Midbrain (tissue), 1 donor: ENCODE measurements around the gene PPP4C.
"Not testable (repeated sequence)": the region's sequence is repeated elsewhere in the genome, so short reads cannot be mapped to it uniquely, and the experiment has no call there.

ENCODE experiments used
- DNase-seq: peaks from one replicate; lab custom pipeline; 2025; lab: John Stamatoyannopoulos, UW

Gene PPP4C

DNA sequence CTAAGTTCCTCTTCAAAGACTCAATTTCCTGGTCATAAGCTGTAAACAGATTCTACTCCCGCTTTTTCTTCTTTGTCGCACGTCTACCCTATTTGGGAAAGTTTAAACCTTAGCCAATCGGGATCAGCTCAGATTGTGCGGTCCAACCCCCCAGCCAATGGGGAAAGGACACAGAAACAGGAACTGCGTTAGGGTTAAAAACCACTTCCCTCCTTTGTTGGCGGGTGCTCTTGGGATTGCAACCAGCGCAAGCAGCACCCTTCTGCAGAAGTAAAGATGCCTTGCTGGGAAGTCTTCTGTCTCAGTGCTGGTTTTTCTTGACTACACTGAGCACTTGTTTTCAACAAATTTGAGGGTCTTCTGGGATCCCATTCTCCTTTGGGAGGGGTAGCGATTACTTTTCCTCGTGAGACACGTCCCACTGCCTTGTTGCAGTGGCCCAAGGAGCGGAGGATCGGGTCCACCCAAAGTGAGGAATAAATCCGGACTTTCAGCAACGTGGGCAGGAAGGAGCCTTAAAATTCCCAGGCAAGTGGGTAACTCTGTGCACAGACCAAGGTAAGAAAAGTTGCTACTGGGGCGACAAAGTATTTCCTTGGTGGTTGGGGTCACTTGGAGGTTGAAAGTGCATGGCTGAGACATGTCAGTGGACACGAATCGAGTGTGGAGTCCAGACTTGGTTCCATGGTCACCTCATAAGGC, 21.2 kb downstream of the PPP4C start:
- no peak for DNase-seq

DNA sequence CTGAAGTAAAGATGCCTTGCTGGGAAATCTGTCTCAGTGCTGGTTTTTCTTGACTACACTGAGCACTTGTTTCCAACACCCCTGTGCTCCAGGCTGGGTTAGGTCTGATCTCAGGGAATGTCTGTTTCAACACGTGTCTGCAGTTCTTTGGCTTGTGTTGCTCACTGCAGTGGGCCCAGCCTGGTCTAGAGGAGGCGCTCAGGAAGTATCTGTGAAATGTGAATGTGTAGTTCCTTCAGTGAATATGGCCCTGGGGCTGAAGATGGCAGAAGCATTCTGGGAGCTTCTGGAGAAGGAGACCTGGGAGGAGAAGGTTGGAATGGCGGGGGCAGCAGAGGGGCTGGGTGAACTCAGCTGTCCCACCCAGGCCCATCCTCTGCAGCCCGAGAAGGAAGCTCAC, 28.3 kb downstream of the PPP4C start:
- DNase-seq = no peak

DNA sequence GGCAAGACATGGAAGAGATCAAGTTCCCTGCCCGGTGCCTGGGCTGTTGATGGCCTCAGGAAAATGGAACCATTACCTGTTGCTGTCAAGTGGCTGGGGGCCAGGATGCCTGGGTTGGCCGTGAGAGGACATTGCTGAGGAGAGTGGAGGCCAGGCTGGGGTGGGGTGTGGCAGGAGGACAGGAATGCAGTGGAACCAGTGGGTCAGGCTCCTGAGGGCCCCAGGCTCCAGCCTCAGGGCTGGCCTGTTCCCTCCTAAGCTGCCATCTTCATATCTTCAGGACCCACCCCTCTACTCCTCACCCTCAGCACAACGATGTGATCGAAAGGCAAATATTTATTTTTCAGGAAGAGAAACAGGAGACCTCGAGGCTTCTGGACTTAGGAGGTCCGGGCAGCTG, 28.7 kb downstream of the PPP4C start:
- DNase-seq = no peak

DNA sequence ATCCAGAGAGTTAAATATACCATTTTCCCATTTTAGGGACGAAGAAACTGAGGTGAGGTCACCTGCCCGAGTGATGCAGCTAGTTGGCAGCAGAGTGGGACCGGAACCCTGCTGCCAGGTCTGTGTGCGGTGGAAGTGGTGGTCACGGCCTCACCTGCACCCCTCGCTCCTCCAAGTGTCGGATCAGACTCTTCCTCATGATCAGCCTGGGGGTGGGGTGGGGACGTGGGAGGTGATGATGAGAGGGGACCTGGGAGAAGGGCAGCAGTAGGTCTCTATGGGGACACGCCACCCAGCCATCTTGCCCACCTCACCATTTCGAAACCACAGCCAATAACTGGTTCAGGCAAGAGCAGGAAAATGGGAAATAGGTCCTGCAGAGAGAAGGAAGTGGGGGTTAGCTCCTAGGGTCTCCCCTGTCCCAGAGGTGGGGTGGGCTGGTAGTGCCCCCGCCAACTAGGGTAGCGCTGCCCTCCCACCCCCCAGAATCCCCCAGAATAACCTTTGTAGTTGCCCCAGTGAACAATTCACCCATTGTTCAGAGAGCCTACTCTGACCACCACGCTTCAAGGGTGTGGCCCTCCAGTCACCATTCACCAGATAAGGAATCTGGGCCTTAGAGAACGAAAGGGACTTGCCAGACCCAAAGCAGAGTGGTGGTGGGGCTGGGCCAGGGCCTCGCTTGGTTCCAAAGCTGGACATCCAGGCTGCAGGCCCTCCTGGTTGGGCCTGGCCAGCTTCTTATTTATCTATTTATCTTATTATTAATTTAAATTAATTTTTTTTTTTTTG, 32.5 kb downstream of the PPP4C start:
- DNase-seq = no peak

DNA sequence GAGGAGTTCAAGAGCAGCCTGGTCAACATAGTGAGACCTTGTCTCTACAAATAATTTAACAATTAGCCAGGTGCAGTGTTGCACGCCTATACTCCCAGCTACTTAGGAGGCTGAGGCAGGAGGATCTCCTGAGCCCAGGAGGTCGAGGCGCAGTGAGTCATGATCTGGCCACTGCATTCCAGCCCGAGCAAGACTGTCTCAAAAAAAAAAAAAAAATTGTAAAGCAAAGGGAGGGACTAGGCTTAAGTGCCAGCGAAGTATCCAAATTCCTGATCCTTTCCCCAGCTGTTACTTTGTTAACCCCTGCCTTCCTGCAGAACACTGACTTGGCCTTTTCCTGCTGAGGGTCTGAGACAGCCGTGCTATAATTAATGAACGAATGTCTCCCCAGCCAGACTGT, 34.9 kb downstream of the PPP4C start:
- DNase-seq = no peak

DNA sequence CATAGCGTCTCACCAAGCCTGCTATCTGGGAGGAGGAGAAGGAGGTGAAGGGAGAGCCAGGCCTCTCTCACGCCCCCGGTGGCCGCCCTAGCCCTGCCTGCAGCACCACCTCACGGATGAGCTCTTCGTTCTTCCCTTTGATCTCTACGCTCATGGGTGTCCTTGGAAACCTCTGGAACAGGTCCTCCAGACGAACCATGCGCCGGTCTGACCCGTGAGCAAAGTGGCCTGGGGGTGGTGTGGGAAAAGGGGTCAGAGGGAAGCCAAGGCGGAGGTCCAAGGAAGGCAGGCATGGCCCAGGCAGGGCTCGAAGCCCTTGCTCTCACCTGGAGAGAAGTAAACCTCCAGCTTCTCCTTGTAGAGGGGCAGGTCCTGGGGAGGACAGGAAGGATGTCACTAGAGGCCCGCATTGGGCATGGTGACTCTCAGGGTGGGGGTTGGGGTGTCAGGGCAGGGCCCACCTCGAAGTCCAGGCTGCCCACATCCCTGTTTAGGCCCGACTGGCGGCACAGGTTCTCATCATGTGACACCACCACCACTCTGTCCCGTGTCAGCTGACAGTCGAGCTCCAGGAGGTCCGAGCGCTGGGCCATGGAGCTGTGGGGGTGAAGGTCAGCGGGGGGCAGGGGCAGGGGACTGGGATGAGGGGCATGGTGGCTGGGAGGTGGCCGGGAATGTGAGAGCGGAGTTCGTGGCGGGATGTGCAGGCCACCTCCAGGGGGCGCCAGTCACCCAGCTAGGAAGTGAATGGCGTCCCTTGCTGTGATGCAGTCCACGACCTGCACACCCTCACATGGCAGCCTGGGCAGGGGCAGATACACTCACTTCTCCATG, 36.6 kb downstream of the PPP4C start:
- DNase-seq = no peak

DNA sequence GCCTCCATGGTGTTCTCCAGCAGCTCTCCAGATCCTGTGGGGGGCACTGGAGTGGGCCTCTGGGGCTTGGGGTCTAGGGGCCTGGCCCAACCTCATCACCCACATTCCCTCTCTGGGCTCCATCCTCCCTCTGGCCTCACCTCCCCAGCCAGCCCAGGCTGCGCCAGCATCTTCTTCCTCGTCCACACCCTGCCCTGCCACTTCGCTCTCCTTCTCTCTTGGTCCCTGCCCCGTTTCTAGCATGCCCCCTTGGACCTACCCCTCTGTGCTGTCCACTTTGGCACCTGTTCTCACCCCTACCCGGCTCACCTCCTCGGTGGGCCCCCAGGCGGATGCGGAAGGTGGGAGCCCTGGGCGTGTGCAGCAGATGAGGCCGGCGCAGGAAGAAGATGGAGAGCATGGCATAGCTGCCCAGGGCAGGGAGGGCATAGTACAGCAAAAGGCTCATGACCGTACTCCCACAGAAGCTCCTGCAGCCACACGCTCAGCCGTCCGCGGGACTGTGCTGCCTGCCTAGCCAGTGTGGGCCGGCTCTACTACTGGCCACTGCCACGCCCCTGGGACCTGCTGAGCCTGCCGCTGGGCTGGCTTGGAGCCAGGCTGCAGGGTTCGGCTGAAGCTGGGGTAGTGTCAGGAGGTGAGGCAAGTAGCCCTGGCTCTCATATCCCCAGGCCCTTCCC, 37.4 kb downstream of the PPP4C start, which contains the start of gene GDPD3:
Gene GDPD3 (minus strand): TSS at position 507 of the 680 bp plus-strand sequence. CDS start 59 bp downstream, at position 448.
- DNase-seq = no peak

DNA sequence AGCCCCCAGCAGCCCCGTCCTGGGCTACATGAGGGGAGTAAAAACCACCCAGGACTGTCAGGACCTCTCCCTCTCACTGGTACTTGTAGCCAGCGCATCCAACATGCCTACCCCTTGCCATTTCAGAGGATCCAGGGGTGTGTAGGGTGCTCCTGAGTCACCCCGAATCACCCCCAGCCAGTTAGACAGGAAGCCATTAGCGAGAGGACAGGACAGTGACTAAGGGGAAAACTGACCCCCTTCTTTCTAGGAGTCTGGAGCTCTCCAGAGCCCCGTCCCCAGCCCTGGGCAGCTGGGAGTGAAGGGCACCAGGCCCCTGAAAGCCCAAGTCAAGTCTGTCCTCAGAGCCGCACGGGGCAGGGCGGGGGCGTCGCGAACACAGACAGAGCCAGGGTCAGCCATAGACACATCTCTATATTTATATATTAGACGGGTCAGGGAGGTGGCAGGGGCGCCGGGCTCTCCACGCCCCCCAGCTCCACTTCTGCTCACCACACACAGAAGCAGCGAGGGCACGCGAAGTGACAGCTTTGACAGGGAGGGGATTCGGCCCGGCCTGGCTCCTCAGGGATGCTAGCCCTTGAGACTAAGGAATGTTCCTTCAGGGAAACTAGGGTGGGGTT, 38.0 kb downstream of the PPP4C start:
- DNase-seq = no peak

DNA sequence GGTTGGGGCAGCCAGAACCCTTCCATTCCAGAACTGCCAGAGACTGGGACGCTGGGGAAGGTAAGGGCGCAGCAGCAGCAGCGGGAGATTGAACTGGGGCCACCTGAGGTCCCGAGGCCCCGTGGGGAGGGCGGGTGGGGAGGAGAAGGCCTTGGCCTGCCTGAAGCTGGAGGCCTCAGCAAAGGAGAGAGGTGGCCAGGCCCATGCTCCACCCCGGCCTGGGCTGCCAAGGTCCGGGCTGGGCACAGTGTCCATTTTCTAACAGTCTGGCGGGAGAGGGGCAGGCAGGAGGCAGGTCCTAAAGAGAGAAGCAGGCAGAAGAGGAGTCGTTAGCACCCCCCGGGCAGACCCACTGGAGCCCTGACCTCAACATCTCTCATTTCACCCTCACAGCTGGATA, 38.6 kb downstream of the PPP4C start:
- no peak for DNase-seq

DNA sequence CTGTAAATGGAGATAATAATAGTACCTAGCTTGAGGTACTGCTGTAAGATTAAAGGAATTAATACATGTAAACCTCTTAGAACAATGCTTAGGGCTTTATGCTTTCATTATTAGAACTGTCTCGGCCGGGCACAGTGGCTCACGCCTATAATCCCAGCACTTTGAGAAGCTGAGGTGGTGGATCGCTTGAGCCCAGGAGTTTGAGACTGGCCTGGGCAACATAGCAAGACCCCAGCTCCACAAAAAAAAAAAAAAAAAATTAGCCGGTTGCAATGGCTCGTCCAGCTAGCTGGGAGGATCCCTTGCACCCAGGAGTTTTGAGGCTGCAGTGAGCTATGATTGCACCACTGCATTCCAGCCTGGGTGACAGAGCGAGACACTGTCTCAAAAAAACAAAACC, 39.0 kb downstream of the PPP4C start:
- DNase-seq = not testable (repeated sequence)

DNA sequence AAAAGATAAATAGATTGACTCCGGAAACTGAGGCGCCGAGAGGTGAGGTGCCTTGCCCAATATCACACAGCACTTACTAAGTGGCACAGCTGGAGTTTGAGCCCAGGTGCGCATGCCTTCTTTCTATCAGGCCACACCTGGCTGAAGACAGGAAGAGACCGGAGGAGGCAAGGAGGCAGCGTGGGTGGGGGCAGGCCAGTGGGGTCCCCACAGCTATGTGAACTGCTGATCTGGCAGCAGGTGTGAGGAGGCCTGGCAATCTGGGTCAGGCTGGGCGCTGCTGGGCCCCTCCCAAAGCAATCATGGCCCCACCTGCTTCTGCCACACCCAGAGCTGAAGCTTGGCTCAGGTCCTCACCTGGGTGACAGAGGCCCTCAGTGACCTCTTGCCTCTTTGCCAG, 39.4 kb downstream of the PPP4C start:
- DNase-seq = no peak

DNA sequence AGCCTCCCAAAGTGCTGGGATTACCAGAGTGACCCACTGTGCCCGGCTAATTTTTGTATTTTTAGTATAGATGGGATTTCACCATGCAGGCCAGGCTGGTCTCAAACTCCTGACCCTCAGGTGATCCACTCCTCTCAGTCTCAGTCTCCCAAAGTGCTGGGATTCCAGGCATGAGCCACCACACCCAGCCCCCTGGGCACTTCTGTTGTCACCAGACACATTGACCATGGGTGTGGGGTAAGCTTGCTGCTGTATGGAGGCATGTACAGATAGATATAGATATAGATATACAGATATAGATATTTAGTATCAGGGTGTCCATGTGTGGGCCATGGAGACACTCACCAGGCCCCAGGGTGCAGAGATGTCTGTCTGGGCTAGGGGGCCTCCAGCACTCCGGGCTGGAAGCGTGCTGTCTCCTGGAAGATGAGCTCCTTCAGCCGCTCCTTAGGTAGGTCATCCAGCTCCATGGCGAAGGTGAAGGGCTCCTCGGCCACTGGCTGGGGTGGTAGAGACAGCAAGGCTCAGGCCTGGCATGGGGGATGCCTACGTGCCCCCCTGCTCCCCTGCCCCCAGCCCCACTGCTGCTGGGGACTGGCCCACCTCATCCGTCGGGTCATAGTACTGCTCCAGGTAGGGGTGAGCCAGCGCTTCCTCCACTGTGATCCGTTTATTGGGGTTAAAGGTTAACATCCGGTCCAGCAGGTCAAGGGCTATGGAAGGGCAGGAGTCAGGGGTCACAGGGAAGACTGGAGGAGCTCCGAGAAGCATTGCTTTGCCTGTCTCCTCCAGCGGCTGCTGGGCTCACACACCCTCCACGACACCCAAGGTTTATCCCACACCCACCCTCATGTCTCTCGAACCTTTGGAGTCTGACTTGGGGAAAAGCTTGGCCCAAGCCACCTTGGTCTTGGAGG, 40.8 kb downstream of the PPP4C start:
- no peak for DNase-seq

DNA sequence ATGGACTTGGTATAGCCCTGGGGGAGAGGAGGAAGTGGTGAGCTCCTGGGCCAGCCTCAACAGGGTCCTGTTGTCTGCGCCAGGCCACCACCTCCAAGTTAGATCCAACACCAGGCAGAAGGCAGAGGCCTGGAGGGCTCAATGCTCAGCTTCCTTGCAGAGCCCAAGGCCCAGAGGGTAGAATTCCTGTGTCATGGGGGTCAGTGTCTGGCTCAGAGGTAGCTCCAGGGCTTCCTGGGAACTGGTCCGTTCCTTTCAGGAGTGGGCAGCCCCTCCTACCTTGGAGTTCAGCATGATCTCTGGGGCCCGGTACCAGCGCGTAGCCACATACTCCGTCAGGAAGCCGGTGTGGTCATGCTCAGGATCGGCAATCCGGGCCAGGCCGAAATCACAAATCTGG, 42.0 kb downstream of the PPP4C start:
- no peak for DNase-seq

DNA sequence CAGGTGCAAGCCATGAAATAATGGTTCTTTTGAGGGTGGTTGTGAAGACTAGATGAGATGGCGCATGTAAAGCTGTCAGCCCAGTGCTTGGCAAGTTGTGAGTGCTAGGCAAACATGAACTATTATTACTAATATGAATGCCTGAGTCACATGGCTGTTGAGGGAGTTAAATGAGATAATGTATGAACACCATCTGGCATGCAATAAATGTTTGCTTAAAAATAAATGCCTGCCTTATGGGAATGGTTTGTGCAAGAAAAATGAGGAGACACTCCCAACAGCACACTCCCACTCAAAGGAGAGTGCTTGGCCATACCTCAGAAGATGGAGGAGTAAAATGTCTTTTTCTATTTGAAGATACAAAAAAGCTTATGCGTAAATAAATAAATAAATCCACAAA, 43.6 kb downstream of the PPP4C start:
- DNase-seq = no peak

DNA sequence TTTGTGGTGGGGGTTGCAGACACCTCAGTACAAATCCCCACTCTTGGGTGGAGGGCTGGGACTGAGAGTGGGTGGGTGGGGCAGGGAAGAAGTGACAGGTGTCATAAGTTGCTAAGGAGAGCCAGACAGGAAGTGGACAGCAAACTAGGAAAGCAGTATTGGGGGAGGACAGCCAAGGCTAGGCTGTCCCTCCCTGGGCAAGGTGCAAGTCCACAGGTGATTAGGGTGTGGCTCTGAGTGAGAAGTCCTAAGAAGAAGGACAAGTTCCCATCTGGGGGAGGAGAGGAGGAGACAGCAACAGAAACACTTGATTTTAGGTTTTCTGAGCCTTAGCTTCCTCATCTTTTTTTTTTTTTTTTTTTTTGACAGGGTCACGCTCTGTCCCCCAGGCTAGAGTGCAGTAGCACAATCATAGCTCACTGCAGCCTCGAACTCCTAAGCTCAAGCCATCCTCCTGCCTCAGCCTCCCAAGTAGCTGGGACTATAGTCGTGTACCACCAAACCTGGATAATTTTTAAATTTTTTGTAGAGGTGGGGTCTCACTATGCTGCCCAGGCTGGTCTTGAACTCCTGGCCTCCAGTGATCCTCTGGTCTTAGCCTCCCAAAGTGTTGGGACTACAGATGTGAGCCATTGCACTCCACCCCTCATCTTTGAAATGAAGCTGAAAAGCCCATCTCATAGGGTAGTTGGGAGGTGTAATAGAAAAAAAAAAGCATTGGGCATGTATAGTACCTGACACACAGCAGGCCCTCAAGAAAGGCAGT, 44.7 kb downstream of the PPP4C start:
- DNase-seq = no peak

DNA sequence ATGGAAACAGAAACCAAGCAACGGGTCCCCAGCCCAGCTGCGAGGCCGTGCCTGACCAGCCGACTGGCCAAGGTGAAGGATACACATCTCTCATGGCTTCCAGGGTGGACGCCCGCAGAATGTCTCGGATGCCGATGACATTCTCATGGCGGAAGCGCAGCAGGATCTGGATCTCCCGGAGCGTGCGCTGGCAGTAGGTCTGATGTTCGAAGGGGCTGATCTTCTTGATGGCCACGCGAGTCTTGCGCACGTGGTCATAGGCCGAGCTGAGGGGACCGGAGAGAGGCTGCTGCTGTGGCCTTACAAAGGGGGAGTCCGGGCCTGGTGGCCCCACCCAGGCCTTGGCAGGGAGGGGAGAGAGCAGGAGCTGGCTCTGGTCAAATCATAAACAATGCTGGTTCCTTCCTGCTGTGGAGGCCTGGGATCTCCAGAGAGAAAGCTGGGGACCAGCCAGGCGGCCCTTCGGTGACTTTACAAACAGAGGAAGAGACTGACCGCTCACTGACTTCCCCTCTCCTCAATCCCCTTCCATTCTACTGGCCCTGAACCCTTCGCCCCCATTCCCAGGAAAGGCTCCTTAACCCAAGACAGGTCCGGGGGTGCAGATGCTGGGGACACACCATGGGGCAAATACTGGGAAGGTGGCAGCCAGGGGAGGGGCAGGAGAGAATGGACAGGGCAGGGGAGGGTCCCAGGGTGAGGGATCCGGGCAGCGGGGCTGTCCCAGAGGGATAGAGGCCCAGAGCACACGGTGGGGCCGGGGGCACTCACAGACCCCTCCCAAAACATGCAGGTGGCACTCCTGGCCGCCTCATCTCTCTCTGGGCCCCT, 46.2 kb downstream of the PPP4C start:
- no peak for DNase-seq

DNA sequence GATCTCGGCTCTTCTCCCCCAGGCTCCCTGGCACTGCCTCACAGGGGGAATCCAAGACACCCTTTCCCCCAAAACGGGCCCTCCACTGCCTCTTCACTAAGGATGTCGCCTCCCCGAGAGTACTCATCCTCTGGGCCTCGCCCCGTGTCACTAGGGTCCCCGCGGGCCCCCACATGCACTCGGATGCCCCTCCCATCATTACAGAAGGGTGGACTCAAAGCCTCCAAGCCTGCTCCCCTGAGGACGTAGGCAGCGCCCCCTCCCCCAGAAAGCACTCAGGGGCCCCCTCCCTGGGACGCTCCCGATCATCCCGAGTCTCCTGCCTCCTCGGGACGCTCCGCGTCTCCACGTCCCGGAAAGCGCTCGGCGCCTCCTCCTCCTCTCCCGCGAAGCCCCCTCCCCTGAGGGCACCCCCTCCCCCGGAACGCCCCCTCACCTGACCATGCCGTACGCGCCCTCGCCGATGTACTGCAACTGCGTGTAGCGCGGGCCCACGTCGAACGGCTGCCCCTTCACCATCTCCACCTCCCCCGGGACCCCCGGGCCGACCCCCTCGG, 46.9 kb downstream of the PPP4C start:
- DNase-seq = no peak

DNA sequence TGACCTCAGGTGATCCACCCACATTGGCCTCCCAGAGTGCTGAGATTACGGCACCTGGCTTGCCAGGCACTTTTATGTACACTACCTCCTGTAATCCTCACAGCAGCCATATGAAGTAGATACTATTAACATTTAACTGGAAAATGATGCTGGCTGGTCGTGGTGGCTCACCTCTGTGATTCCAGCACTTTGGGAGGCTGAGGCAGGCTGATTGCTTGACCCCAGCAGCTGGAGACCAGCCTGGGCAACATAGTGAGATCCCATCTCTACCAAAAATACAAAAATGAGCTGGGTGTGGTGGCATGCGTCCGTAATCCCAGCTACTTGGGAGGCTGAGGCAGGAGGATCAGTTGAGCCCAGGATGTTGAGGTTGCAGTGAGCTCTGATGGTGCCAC, 49.2 kb downstream of the PPP4C start:
- no peak for DNase-seq
